GM23248 (cell line): Measurements from ENCODE around the gene ERBB4.

Source experiments
- EZH2 ChIP-seq: fragments of 200-600 bp; sonication (generic); IDR thresholded peaks from 2 replicates; pipeline ENCODE4 v1.6.1; 2018; ENCODE audit warnings: antibody characterized with exemption, mild to moderate bottlenecking; ENCODE audit not compliant: insufficient read depth, poor library complexity, severe bottlenecking
- EZH2phosphoT487 ChIP-seq: fragments of 200-600 bp; sonication (generic); IDR thresholded peaks from 2 replicates; pipeline ENCODE4 v1.6.1; 2018; ENCODE audit warnings: antibody characterized with exemption, moderate library complexity, mild to moderate bottlenecking, low read depth; ENCODE audit not compliant: insufficient read depth

- TF ChIP-seq EZH2 (no peak), EZH2phosphoT487 (no peak)
Measured at GRCh38 chr2:212227755-212228154, 310.8 kb downstream of the ERBB4 start.
